GF-D8 (cell line): ENCODE results near the gene DTX2.
"Not testable (repeated sequence)": the region's sequence is repeated elsewhere in the genome, so short reads cannot be mapped to it uniquely, and the experiment has no call there.

Experiments used
- DNase-seq: peaks from one replicate; lab custom pipeline; 2025; lab: John Stamatoyannopoulos, UW

Gene DTX2

GRCh38 chr7:76461464-76462101 lies at the start of gene DTX2:
TSS of gene DTX2 (plus strand) at chr7:76461709. CDS start at chr7:76480510, 18,801 bp downstream.
- DNase-seq = not testable (repeated sequence)

GRCh38 chr7:76412249-76412648 lies 49.3 kb upstream of the DTX2 start:
- DNase-seq = no peak

DNA sequence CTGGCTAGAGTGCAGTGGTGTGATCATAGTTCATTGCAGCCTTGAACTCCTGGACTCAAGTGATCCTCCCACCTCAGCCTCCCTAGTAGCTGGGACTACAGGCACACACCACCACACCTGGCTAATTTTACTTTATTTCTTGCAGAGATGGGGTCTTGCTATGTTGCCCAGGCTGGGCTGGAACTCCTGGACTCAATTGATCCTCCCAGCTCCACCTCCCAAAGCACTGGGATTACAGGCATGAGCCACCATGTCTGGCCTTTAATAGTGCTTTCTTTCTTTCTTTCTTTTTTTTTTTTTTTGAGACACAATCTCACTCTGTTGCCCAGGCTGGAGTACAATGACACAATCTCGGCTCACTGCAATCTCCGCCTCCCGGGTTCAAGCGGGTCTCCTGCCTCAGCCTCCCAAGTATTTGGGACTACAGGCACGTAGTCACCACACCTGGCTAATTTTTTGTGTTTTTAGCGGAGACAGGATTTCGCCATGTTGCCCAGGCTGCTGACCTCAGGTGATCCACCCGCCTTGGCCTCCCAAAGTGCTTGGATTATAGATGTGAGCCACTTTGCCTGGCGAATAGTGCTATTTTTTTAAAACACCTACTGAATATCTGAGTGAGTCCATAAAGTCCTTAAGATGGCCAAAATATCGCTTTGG lies 43.7 kb upstream of the DTX2 start:
- not testable (repeated sequence) for DNase-seq

DNA sequence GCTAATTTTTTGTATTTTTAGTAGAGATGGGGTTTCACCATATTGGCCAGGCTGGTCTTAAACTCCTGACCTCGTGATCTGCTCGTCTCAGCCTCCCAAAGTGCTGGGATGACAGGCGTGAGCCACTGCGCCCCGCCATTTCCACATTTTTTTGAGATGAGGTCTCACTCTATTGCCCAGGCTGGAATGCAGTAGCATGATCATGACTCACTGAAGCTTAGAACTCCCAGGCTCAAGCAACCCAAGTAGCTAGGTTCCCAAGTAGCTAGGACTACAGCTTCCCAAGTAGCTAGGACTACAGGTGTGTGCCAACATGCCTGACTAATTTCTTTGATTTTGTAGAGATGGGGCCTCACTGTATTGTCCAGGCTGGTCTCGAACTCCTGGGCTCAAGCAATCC lies 40.4 kb upstream of the DTX2 start:
- not testable (repeated sequence) for DNase-seq

DNA sequence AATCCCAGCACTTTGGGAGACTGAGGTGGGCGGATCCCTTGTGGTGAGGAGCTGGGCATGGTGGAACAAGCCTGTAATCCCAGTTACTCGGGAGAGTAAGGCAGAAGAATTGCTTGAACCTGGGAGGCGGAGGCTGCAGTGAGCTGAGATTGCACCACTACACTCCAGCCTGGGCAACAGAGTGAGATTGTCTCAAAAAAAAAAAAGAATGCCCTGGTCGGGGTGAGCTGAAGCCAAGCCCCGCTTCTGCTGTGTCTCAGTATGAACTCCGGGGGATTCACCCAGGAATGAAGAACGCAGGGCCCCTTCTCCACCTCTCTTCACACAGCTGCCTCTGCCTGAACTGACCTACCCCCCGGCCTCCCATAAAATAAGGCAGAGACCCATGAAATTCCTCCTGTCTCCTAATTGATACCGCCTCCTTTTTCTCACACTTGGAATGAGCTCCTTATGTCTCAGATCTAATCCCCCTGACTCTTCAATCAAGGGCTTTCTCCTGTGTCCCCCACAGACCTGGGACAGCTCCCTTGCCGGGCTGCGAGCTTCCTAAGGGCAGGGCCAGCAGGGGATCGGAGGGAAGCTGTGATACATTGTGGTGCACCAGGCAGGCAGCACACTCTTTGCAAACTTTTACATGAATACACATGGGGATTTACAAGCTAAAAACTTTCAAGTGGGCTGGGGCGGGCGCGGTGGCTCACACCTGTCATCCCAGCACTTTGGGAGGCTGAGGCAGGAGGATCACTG lies 37.7 kb upstream of the DTX2 start:
- no peak for DNase-seq

DNA sequence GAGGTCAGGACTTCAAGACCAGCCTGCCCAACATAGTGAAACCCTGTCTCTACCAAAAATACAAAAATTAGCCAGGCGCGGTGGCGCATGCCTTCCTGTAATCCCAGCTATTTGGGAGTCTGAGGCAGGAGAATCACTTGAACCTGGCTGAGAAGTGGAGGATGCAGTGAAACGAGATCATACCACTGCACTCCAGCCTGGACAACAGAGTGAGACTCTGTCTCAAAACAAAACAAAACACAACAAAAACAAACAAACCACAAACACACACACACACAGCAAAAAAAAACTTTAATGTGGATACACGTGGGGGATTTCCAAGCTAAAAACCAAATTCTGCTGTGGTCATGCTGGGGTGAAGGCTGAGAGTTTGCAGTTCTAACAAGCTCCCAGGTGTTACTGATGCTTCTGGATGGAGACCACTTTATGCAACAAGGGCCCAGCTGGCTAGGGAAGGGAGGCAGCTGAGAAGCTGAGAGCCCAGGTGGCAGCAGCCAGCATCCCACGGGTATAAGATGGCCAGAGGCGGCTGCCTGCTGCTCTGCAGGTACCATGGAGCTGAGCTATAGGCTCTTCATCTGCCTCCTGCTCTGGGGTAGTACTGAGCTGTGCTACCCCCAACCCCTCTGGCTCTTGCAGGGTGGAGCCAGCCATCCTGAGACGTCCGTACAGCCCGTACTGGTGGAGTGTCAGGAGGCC lies 36.9 kb upstream of the DTX2 start, which contains the start of gene ZP3:
TSS of gene ZP3 (plus strand) at position 538 of the 699 bp plus-strand sequence. CDS start at position 553, 15 bp downstream.
- no peak for DNase-seq

DNA sequence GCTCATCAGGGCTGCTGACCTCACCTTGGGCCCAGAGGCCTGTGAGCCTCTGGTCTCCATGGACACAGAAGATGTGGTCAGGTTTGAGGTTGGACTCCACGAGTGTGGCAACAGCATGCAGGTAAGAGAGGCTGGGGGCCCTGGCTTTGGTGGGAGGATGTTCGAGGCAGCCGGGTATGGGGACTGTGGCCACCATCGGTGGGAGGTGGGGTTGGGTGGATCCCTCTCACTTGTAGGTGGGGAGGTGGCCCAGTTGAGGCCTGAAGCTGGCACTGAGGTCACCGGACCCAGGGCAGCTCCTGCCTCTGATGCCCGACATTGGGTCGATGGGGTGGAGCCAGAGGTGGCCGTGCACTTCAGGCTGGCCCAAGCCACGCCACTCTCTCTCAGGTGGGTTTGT lies 36.4 kb upstream of the DTX2 start:
- DNase-seq = no peak

DNA sequence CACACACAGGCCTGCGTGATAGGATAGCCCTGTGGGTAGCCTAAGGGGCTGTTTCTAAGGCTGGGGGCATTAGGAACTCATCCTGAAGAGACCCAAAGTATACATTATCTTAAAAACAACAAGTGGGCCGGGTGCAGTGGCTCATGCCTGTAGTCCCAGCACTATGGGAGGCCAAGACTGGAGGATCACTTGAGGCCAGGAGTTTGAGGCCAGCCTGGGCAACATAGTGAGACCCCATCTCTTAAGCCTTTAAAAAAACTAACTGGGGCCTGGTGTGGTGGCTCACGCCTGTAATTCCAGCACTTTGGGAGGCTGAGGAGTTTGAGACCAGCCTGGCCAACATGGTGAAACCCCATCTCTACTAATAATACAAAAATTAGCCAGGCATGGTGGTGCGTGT lies 36.0 kb upstream of the DTX2 start:
- DNase-seq = not testable (repeated sequence)

- no peak for DNase-seq
Measured at GRCh38 chr7:76426246-76426645, 35.3 kb upstream of the DTX2 start.

- no peak for DNase-seq
Measured at GRCh38 chr7:76427635-76428034, 33.9 kb upstream of the DTX2 start.

- DNase-seq = no peak
Measured at GRCh38 chr7:76428149-76428823, 33.2 kb upstream of the DTX2 start.

GRCh38 chr7:76428868-76429805 lies 32.4 kb upstream of the DTX2 start:
- DNase-seq = peak; percentile 58

DNA sequence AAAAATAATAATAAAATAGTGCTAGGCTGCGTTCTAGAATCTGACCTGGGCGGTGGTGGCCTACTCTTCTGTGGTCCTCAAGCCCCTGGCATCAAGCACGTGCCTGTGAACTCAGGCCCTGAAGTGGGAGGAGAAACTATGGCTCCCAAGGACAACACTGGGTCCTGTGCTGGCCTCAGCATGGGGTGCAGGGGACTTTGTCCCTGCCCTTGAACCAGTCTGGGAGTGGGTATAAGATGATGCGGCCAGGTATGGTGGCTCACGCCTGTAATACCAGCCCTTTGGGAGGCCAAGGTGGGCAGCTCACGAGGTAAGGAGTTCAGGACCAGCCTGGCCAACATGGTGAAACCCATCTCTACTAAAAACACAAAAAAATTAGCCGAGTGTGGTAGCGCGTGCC lies 31.3 kb upstream of the DTX2 start:
- no peak for DNase-seq

- no peak for DNase-seq
Measured at GRCh38 chr7:76430836-76431235, 30.7 kb upstream of the DTX2 start.

DNA sequence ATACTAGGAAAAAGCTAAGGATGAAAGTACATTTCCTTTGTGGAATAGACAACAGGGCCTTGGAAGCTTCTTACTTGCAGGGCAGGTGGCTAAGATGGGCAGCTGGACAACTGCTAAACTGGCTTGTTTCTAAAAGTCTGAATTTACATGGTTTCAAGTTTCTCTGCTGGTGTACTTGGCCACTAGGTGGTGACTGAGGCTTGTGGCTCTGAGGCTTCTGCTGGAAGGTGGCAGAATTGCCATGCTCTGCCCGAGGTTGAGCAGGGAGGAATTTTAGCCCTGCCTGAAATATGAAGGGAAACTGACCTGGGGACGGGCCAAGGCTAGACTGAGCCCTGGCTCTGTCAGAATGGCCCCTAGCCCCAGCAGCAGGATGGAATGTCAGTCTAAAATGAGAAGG lies 23.6 kb upstream of the DTX2 start:
- DNase-seq = peak; percentile 50

- DNase-seq = not testable (repeated sequence)
Measured at GRCh38 chr7:76439120-76439888, 22.2 kb upstream of the DTX2 start.

GRCh38 chr7:76440404-76440803 lies 21.1 kb upstream of the DTX2 start:
- not testable (repeated sequence) for DNase-seq

DNA sequence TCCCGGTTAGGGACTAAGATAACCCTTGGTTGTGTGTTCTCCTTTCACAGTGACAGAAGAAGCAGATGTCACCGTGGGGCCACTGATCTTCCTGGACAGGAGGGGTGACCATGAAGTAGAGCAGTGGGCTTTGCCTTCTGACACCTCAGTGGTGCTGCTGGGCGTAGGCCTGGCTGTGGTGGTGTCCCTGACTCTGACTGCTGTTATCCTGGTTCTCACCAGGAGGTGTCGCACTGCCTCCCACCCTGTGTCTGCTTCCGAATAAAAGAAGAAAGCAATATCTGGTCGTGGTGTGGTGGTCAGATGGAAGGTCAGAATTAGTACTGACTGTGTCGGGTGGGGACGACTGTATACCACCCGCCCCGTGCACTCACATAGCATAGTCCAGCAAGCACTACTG lies 19.7 kb upstream of the DTX2 start:
- DNase-seq = not testable (repeated sequence)

DNA sequence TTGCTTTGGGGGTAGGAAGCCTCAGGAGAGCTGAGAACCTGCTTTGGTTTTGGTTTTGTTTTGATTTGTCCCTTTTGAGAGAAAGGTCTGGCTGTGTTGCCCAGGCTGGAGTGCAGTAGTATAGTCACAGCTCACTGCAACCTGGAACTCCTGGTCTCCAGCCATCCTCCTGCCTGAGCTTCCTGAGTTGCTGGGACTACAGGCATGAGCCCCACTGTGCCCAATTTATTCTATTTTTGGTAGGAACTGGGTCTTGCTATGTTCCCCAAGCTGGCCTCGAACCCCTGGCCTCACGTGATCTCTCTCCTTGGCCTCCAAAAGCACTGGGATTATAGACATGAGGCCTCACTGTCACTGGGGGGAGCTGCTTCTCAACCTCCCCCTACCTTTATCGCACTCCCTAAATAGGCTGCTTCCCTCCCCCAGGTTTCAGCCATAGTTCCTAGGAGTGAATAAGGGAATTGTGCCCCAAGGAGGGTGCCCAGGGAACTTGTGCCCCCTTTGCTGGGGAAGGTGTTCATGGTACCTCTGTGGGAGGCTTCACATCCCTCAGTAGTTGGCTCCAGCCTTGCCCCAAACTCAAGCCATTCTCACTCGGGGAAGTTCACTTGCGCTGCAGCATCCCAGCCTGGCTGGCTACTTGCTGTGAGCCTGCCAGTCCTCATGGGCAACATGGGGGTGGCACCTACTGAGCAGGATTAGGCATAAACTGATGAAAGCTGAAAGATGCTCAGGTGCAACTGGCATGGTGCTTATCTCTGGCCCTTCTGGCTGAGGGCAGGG lies 18.7 kb upstream of the DTX2 start:
- not testable (repeated sequence) for DNase-seq
